GM12878 (cell line): ENCODE measurements around the gene ADK. TPM values are rescaled to one million over a fixed set of nuclear protein-coding genes. Genes with fewer than 3 reads are reported as not detected.

Experiments used
- ATAC-seq: fragments of 200-7000 bp; cut with Tn5 transposase; 3 replicates; pipeline ENCODE4 v1.9.1; 2020; ENCODE audit warnings: mild to moderate bottlenecking, moderate library complexity
- BruUV-seq: library from RNA; stranded (reverse); fragments of 400-500 nt; replicated peaks from 2 replicates; lab custom pipeline; 2021; lab: Mats Ljungman, UMichigan
- CTCF ChIA-PET: fragments of 300-600 bp; sonication (Branson Sonifier 250); formaldehyde crosslinking; extraction: SDS; loops from one replicate; lab custom pipeline; 2021; ENCODE audit warnings: inconsistent platforms; lab: Yijun Ruan, JAX
- POLR2A ChIA-PET: fragments of 350-600 bp; formaldehyde crosslinking; extraction: SDS; loops from one replicate; lab custom pipeline; 2021; ENCODE audit warnings: inconsistent platforms; lab: Charles Lee
- RAD21 ChIA-PET: fragments of 300-600 bp; sonication (Branson Sonifier 250); formaldehyde crosslinking; loops from one replicate; lab custom pipeline; 2023; ENCODE audit warnings: antibody characterized with exemption; ENCODE audit not compliant: unreplicated experiment; lab: Charles Lee
- SMC1A ChIA-PET: fragments of 300-600 bp; sonication (Branson Sonifier 250); formaldehyde crosslinking; loops from one replicate; lab custom pipeline; 2023; ENCODE audit not compliant: unreplicated experiment, uncharacterized antibody; lab: Charles Lee
- DNase-seq: peaks from one replicate; pipeline ENCODE4 v3.0.0-alpha.2; 2011; ENCODE audit warnings: low read depth, low spot score
- FAIRE-seq: peaks from 3 replicates; lab custom pipeline; 2011; peaks lifted over from hg19 to GRCh38; lab: Jason Lieb, UNC
- H2AFZ ChIP-seq: 2 replicates; pipeline ENCODE4 v1.6.0; 2011; ENCODE audit warnings: low read depth, low read length, control low read depth; ENCODE audit not compliant: control insufficient read depth
- H3K27ac ChIP-seq: 2 replicates; pipeline ENCODE4 v1.5.1; 2011; ENCODE audit warnings: control low read depth; ENCODE audit not compliant: control insufficient read depth, insufficient read depth
- H3K27me3 ChIP-seq, 2 experiments: replicated peaks in 1 of 2; 2 replicates each; pipeline versions ENCODE4 v1.6.0 to v1.6.1; 2011; ENCODE audit warnings: low read length in 1 of 2; ENCODE audit not compliant: control insufficient read depth in 2 of 2, insufficient read depth in 2 of 2
- H3K36me3 ChIP-seq, 2 experiments: 2 replicates each; pipeline ENCODE4 v1.5.1; 2011; ENCODE audit warnings: low read length in 1 of 2; ENCODE audit not compliant: control insufficient read depth in 2 of 2, insufficient read depth in 2 of 2
- H3K4me1 ChIP-seq: 2 replicates; pipeline ENCODE4 v1.6.1; 2011; ENCODE audit warnings: mild to moderate bottlenecking, low read length, moderate library complexity, mixed read lengths; ENCODE audit not compliant: control insufficient read depth, insufficient read depth
- H3K4me2 ChIP-seq: 2 replicates; pipeline ENCODE4 v1.6.0; 2011; ENCODE audit warnings: control low read depth; ENCODE audit not compliant: control insufficient read depth, insufficient read depth
- H3K4me3 ChIP-seq: fragments of 200-600 bp; sonication (generic); 2 replicates; pipeline ENCODE4 v1.5.1; 2016
- H3K79me2 ChIP-seq: 2 replicates; pipeline ENCODE4 v1.6.0; 2011; ENCODE audit warnings: low read length; ENCODE audit not compliant: control insufficient read depth, insufficient read depth
- H3K9ac ChIP-seq: 2 replicates; pipeline ENCODE4 v1.8.0; 2011; ENCODE audit warnings: low read length, control low read depth, mixed read lengths; ENCODE audit not compliant: control insufficient read depth, insufficient read depth
- H3K9me3 ChIP-seq: replicated peaks from 3 replicates; pipeline ENCODE4 v1.5.1; 2011; ENCODE audit warnings: mild to moderate bottlenecking, low read length; ENCODE audit not compliant: control insufficient read depth, insufficient read depth
- H4K20me1 ChIP-seq: 2 replicates; pipeline ENCODE4 v1.6.0; 2011; ENCODE audit not compliant: control insufficient read depth, insufficient read depth
- ASH2L ChIP-seq: fragments of 300-600, 200-600 bp; sonication (generic); IDR thresholded peaks from 2 replicates; pipeline ENCODE4 v1.6.1; 2017; ENCODE audit warnings: low read depth, mild to moderate bottlenecking, borderline replicate concordance
- ATF7 ChIP-seq: fragments of 450-650 bp; IDR thresholded peaks from 2 replicates; pipeline ENCODE4 v1.6.1; 2016; ENCODE audit warnings: low read depth, mild to moderate bottlenecking
- BCL11A ChIP-seq: IDR thresholded peaks from 2 replicates; pipeline ENCODE4 v1.6.1; 2011; ENCODE audit warnings: low read depth, low read length
- GABPA ChIP-seq: IDR thresholded peaks from 2 replicates; pipeline ENCODE4 v1.6.1; 2014; ENCODE audit warnings: antibody characterized with exemption, low read depth, mild to moderate bottlenecking, inconsistent platforms
- NR2F1 ChIP-seq: fragments of 450-650 bp; conservative IDR thresholded peaks from 2 replicates; pipeline ENCODE4 v1.6.1; 2017; ENCODE audit warnings: mild to moderate bottlenecking
- PAX5 ChIP-seq: IDR thresholded peaks from 2 replicates; pipeline ENCODE4 v1.6.1; 2011; ENCODE audit warnings: low read depth, low read length, borderline replicate concordance
- WGBS: methylation state at CpG from one replicate; pipeline ENCODE4 v1.1.6; 2016; ENCODE audit warnings: low lambda C conversion rate; ENCODE audit not compliant: insufficient replicate concordance, insufficient coverage; ENCODE audit errors: missing lambda C conversion rate; 5-methylcytosine and 5-hydroxymethylcytosine counted together
- in situ Hi-C: fragments of 300-500 bp; cut with MboI; formaldehyde crosslinking; loops from 9 replicates; pipeline ENCODE4 v1.14.3; 2018; ENCODE audit warnings: mixed read lengths
- intact Hi-C: fragments of 100-400 bp; cut with micrococcal nuclease; formaldehyde crosslinking; loops from one replicate; pipeline ENCODE4 v1.14.2; 2022; ENCODE audit not compliant: unreplicated experiment
- polyA plus RNA-seq, 11 experiments: library from polyadenylated mRNA; depleted of rRNA in 4 of 11; unstranded in 6 of 11; stranded (reverse) in 5 of 11; fragments of >200 nt; fragmentation: Nextera tagmentation in 4 of 11; fragmentation: Illumina TruSeq in 1 of 11; extraction: Ambion mirVana in 4 of 11; extraction: Trizol in 1 of 11; gene quantifications; 1 replicate in 1 of 11; 2 replicates in 10 of 11; pipeline versions ENCODE4 v1.2.1 to v1.2.3, GENCODE V29; 2011 to 2016; ENCODE audit warnings: inconsistent platforms in 2 of 11, missing spikeins in 2 of 11, low read depth in 1 of 11
- total RNA-seq, 4 experiments: library from RNA; depleted of rRNA in 3 of 4; stranded (reverse); fragments of >200 nt in 3 of 4; fragmentation: Illumina TruSeq in 1 of 4; extraction: Trizol in 1 of 4; gene quantifications; 2 replicates each; pipeline versions ENCODE4 v1.2.1 to v1.2.3, GENCODE V29; 2013 to 2021
- TF ChIP-seq, protein P1 (sequence below): IDR thresholded peaks from 2 replicates; pipeline ENCODE4 v1.6.1; 2011; ENCODE audit warnings: mild to moderate bottlenecking, low read depth, low read length, moderate library complexity; ENCODE audit not compliant: insufficient replicate concordance
- TF ChIP-seq, protein P2 (sequence below): fragments of 450-650 bp; IDR thresholded peaks from 2 replicates; pipeline ENCODE4 v1.6.1; 2018; ENCODE audit warnings: mild to moderate bottlenecking, low read depth, moderate library complexity; ENCODE audit not compliant: partially characterized antibody
- TF ChIP-seq, protein P3 (sequence below), 3 experiments: IDR thresholded peaks in 2 of 3; conservative IDR thresholded peaks in 1 of 3; 2 replicates each; pipeline ENCODE4 v1.5.1; 2011; ENCODE audit warnings: low read depth in 3 of 3, low read length in 3 of 3, mild to moderate bottlenecking in 3 of 3, control low read depth in 2 of 3, moderate library complexity in 2 of 3, inconsistent platforms in 1 of 3, mixed read lengths in 1 of 3; ENCODE audit not compliant: control insufficient read depth in 2 of 3, insufficient read depth in 1 of 3; ENCODE audit errors: extremely low read depth in 1 of 3
- TF ChIP-seq, protein P4 (sequence below): IDR thresholded peaks from 2 replicates; pipeline ENCODE4 v1.6.1; 2011; ENCODE audit warnings: low read depth, mild to moderate bottlenecking, low read length, moderate library complexity, borderline replicate concordance; ENCODE audit errors: extremely low read depth
- TF ChIP-seq, protein P5 (sequence below): IDR thresholded peaks from 2 replicates; pipeline ENCODE4 v1.6.1; 2011; ENCODE audit warnings: borderline replicate concordance, low read depth, mild to moderate bottlenecking, moderate library complexity, mixed read lengths, low read length; ENCODE audit not compliant: insufficient read depth; ENCODE audit errors: extremely low read length

ADK gene
- total and polyA plus RNA-seq, 10 of the 15 experiments (the other 5 are each of a cell fraction or from before 2014, with no cell fraction given): 42.0 to 151 (median 81.6) TPM

DNA sequence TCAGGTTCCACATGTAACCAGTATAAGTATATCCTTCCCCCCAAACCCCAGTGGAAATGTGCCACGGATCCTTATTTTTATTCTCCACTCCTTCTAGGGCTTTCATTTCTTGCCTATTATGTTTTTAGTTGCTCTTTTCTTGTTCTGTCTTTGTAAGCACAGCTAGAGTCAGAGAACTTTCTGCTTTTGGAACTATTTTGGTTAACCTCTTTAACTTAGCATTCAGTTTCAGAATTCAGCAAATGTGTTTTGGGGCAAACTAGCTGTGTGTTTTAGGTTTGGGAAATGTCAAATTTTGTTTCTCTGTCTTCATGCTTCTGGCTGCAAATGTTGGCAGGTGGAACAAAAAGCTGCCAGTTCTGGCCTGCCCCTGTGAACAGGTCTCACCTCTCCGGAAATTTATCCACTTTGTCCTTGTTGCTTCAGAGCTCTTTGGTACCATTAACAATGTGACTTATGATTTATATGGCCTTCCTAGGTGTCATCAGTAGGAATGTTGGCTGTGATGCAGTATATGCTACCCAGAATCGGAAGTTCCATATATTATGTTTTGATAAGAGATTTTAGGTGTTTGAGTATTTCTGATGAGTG, 156.1 kb downstream of the ADK start:
- H3K36me3 ChIP-seq: no peaks in the 10 kb centered on the region; a peak in 1 of 4 replicates
- in situ Hi-C loops: no loop called here
- peak; percentile 85 for FAIRE-seq
- peak overlapping the region; percentile 58; the same call in 1 of the 2 replicates for H3K27ac ChIP-seq
- peak overlapping the region; percentile 62 for H3K4me2 ChIP-seq
- RAD21 ChIA-PET: interaction anchor here (0.9 to 1.5 kb wide), 4 partner anchors 10 to 519 kb away, joined by 3 to 4 read pairs (median 4); partner anchors contain the start of gene KAT6B
- intact Hi-C loops: no loop called here
- SMC1A ChIA-PET: interaction anchor here (0.9 to 2.0 kb wide), 10 partner anchors 9 to 772 kb away, joined by 3 to 5 read pairs (median 4); no protein-coding TSS in a partner anchor
- WGBS: 63% methylated on average over 3 of the region's 3 CpGs
- POLR2A ChIA-PET: interaction anchor here (0.6 to 1.0 kb wide), 3 partner anchors 10 to 431 kb away, joined by 4 to 7 read pairs (median 5); no protein-coding TSS in a partner anchor
- H3K4me3 ChIP-seq: no peak overlapping the region
- no peak overlapping the region; the same call in 1 of the 2 replicates for H2AFZ ChIP-seq
- BruUV-seq: no TSS peak
- no peak for TF ChIP-seq BCL11A
- no peak for TF ChIP-seq PAX5
- TF ChIP-seq, protein P1, sequence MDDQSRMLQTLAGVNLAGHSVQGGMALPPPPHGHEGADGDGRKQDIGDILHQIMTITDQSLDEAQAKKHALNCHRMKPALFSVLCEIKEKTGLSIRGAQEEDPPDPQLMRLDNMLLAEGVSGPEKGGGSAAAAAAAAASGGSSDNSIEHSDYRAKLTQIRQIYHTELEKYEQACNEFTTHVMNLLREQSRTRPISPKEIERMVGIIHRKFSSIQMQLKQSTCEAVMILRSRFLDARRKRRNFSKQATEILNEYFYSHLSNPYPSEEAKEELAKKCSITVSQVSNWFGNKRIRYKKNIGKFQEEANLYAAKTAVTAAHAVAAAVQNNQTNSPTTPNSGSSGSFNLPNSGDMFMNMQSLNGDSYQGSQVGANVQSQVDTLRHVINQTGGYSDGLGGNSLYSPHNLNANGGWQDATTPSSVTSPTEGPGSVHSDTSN: no peak
- TF ChIP-seq, protein P2, sequence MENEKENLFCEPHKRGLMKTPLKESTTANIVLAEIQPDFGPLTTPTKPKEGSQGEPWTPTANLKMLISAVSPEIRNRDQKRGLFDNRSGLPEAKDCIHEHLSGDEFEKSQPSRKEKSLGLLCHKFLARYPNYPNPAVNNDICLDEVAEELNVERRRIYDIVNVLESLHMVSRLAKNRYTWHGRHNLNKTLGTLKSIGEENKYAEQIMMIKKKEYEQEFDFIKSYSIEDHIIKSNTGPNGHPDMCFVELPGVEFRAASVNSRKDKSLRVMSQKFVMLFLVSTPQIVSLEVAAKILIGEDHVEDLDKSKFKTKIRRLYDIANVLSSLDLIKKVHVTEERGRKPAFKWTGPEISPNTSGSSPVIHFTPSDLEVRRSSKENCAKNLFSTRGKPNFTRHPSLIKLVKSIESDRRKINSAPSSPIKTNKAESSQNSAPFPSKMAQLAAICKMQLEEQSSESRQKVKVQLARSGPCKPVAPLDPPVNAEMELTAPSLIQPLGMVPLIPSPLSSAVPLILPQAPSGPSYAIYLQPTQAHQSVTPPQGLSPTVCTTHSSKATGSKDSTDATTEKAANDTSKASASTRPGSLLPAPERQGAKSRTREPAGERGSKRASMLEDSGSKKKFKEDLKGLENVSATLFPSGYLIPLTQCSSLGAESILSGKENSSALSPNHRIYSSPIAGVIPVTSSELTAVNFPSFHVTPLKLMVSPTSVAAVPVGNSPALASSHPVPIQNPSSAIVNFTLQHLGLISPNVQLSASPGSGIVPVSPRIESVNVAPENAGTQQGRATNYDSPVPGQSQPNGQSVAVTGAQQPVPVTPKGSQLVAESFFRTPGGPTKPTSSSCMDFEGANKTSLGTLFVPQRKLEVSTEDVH: no peak
- TF ChIP-seq NR2F1: no peak
- TF ChIP-seq, protein P3, sequence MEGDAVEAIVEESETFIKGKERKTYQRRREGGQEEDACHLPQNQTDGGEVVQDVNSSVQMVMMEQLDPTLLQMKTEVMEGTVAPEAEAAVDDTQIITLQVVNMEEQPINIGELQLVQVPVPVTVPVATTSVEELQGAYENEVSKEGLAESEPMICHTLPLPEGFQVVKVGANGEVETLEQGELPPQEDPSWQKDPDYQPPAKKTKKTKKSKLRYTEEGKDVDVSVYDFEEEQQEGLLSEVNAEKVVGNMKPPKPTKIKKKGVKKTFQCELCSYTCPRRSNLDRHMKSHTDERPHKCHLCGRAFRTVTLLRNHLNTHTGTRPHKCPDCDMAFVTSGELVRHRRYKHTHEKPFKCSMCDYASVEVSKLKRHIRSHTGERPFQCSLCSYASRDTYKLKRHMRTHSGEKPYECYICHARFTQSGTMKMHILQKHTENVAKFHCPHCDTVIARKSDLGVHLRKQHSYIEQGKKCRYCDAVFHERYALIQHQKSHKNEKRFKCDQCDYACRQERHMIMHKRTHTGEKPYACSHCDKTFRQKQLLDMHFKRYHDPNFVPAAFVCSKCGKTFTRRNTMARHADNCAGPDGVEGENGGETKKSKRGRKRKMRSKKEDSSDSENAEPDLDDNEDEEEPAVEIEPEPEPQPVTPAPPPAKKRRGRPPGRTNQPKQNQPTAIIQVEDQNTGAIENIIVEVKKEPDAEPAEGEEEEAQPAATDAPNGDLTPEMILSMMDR (IDR thresholded peaks at IDR 0.05 in 2 of 3, conservative IDR thresholded peaks at IDR 0.05 in 1 of 3; ENCODE audit: control insufficient read depth in 2 of 3, extremely low read depth in 1 of 3, insufficient read depth in 1 of 3, low read depth in 3 of 3, low read length in 3 of 3): no peak
- no peak; the same call in 1 of the 2 replicates for TF ChIP-seq ASH2L
- TF ChIP-seq, protein P4, sequence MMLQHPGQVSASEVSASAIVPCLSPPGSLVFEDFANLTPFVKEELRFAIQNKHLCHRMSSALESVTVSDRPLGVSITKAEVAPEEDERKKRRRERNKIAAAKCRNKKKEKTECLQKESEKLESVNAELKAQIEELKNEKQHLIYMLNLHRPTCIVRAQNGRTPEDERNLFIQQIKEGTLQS: no peak
- TF ChIP-seq, protein P5, sequence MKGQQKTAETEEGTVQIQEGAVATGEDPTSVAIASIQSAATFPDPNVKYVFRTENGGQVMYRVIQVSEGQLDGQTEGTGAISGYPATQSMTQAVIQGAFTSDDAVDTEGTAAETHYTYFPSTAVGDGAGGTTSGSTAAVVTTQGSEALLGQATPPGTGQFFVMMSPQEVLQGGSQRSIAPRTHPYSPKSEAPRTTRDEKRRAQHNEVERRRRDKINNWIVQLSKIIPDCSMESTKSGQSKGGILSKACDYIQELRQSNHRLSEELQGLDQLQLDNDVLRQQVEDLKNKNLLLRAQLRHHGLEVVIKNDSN: no peak
- no peak for TF ChIP-seq GABPA
- TF ChIP-seq ATF7: no peak
- TF ChIP-seq, all 136 proteins: peak for 0
- DNase-seq (no peak), ATAC-seq (peak; percentile 61)
- Histone ChIP-seq H3K4me1 (peaks cover 21% of the 10 kb centered on the region), H3K79me2 (peaks cover 4% of the 10 kb centered on the region), H3K9ac (peak overlapping the region; percentile 38; the same call in 1 of the 2 replicates), H3K9me3 (no peaks in the 10 kb centered on the region), H4K20me1 (no peaks in the 10 kb centered on the region), H3K27me3 (no peaks in the 10 kb centered on the region)
- CTCF ChIA-PET: interaction anchor here (0.6 to 1.7 kb wide), 8 partner anchors 8 to 63 kb away, joined by 3 to 5 read pairs (median 4); no protein-coding TSS in a partner anchor
